ENCODE data around the gene PCDHGA5. TPM values are rescaled to one million over a fixed set of nuclear protein-coding genes. Genes with fewer than 3 reads are reported as not detected.
"Not testable (repeated sequence)": the region's sequence is repeated elsewhere in the genome, so short reads cannot be mapped to it uniquely, and the experiment has no call there.

PCDHGA5 gene
- total RNA-seq, 1 donor from 2014 or later = under 0.01 TPM

DNA sequence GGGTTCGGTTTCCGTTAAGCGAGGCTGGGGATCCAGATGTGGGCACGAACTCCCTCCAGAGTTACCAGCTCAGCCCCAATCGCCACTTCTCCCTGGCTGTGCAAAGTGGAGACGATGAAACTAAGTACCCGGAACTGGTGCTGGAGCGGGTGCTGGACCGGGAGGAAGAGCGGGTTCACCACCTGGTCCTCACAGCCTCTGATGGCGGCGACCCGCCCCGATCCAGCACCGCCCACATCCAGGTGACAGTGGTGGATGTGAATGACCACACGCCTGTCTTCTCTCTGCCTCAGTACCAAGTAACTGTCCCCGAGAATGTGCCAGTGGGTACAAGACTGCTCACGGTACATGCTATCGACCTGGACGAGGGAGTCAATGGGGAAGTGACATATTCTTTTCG lies 19.4 kb downstream of the PCDHGA5 start:
- no peaks in the 10 kb centered on the region for H3K27me3 ChIP-seq (ENCODE audit: control insufficient read depth, insufficient read depth, low read length)
- TF ChIP-seq, protein P1, sequence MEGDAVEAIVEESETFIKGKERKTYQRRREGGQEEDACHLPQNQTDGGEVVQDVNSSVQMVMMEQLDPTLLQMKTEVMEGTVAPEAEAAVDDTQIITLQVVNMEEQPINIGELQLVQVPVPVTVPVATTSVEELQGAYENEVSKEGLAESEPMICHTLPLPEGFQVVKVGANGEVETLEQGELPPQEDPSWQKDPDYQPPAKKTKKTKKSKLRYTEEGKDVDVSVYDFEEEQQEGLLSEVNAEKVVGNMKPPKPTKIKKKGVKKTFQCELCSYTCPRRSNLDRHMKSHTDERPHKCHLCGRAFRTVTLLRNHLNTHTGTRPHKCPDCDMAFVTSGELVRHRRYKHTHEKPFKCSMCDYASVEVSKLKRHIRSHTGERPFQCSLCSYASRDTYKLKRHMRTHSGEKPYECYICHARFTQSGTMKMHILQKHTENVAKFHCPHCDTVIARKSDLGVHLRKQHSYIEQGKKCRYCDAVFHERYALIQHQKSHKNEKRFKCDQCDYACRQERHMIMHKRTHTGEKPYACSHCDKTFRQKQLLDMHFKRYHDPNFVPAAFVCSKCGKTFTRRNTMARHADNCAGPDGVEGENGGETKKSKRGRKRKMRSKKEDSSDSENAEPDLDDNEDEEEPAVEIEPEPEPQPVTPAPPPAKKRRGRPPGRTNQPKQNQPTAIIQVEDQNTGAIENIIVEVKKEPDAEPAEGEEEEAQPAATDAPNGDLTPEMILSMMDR (IDR thresholded peaks at IDR 0.05; ENCODE audit: insufficient read depth, low read length, severe bottlenecking) = no peak
- no peak overlapping the region for H3K4me3 ChIP-seq (ENCODE audit: low read depth, low read length)
- no peaks in the 10 kb centered on the region for H3K36me3 ChIP-seq (ENCODE audit: control insufficient read depth, insufficient read depth, low read length)
- no peak for FAIRE-seq
- no peak for DNase-seq (ENCODE audit: low read depth)

DNA sequence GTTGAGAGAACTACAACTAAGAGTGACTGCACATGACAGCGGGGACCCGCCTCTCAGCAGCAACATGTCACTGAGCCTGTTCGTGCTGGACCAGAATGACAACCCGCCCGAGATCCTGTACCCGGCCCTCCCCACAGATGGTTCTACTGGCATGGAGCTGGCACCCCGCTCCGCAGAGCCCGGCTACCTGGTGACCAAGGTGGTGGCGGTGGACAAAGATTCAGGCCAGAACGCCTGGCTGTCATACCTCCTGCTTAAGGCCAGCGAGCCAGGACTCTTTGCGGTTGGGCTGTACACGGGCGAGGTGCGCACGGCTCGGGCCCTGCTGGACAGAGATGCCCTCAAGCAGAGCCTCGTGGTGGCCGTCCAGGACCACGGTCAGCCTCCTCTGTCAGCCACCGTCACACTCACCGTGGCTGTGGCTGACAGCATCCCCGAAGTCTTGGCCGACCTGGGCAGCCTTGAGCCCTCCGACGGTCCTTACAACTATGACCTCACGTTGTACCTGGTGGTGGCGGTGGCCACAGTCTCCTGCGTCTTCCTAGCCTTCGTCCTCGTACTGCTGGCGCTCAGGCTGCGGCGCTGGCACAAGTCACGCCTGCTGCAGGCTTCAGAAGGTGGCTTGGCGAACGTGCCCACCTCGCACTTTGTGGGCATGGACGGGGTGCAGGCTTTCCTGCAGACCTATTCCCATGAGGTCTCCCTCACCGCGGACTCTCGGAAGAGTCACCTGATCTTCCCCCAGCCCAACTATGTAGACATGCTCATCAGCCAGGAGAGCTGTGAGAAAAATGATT lies 20.7 kb downstream of the PCDHGA5 start:
- no peaks in the 10 kb centered on the region for H3K27me3 ChIP-seq (ENCODE audit: control insufficient read depth, insufficient read depth, low read length)
- no peaks in the 10 kb centered on the region for H3K36me3 ChIP-seq (ENCODE audit: control insufficient read depth, insufficient read depth, low read length)
- no peak for DNase-seq (ENCODE audit: low read depth)
- no peak for FAIRE-seq
- TF ChIP-seq, protein P1 (IDR thresholded peaks at IDR 0.05; ENCODE audit: insufficient read depth, low read length, severe bottlenecking) = no peak
- H3K4me3 ChIP-seq (ENCODE audit: low read depth, low read length) = no peak overlapping the region

DNA sequence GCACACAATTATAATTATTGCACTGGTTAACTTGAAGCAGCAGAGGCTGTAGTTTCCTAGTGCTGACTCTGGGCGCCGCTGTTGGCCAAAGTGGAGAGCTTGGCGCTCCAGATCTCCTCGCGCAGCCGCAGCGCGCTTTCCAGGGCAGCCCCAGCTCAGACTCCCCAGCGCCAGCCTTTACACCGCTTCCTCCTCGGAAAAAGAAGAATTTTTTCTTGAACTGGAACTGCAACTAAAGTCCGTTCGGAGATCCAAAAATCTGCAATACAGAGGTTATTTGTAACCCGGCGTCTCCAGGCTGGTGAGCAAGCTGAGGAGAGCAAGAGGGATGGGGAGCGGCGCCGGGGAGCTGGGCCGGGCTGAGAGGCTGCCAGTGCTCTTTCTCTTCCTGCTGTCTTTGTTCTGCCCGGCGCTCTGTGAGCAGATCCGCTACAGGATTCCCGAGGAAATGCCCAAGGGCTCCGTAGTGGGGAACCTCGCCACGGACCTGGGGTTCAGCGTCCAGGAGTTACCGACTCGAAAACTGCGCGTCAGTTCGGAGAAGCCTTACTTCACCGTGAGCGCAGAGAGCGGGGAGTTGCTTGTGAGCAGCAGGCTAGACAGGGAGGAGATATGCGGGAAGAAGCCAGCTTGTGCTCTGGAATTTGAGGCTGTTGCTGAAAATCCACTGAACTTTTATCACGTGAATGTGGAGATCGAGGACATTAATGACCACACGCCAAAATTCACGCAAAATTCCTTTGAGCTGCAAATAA lies 23.8 kb downstream of the PCDHGA5 start, which contains the start of gene PCDHGB4:
PCDHGB4 (plus strand) TSS at position 142 of the 755 bp plus-strand sequence; CDS start at position 329, 187 bp downstream.
- peak within 1 kb of the TSS; percentile 14 for H3K4me3 ChIP-seq (ENCODE audit: low read depth, low read length)

DNA sequence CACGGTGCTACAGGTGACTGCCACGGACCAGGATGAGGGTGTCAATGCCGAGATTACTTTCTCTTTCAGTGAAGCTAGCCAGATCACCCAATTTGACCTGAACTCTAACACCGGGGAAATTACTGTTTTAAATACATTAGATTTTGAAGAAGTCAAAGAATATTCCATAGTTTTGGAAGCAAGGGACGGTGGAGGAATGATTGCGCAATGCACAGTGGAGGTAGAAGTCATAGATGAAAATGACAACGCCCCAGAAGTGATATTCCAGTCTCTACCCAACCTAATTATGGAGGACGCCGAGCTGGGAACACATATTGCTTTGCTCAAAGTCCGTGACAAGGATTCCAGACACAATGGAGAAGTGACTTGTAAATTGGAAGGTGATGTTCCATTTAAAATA lies 24.7 kb downstream of the PCDHGA5 start:
- Histone ChIP-seq H3K4me3 (ENCODE audit: low read depth, low read length) (no peak overlapping the region), H3K36me3 (ENCODE audit: control insufficient read depth, insufficient read depth, low read length) (no peaks in the 10 kb centered on the region), H3K27me3 (ENCODE audit: control insufficient read depth, insufficient read depth, low read length) (no peaks in the 10 kb centered on the region)
- DNase-seq (ENCODE audit: low read depth) (no peak), FAIRE-seq (no peak)
- TF ChIP-seq, protein P1 (IDR thresholded peaks at IDR 0.05; ENCODE audit: insufficient read depth, low read length, severe bottlenecking) = no peak

More for the DNA sequence above, 23.8 kb downstream of the PCDHGA5 start, which contains the start of gene PCDHGB4:
- H3K27me3 ChIP-seq (ENCODE audit: control insufficient read depth, insufficient read depth, low read length); H3K36me3 ChIP-seq (ENCODE audit: control insufficient read depth, insufficient read depth, low read length): not testable (repeated sequence)
- TF ChIP-seq, protein P1 (IDR thresholded peaks at IDR 0.05; ENCODE audit: insufficient read depth, low read length, severe bottlenecking) = peak; percentile 59
- DNase-seq (ENCODE audit: low read depth) = peak; percentile 34
- peak; percentile 100 for FAIRE-seq

DNA sequence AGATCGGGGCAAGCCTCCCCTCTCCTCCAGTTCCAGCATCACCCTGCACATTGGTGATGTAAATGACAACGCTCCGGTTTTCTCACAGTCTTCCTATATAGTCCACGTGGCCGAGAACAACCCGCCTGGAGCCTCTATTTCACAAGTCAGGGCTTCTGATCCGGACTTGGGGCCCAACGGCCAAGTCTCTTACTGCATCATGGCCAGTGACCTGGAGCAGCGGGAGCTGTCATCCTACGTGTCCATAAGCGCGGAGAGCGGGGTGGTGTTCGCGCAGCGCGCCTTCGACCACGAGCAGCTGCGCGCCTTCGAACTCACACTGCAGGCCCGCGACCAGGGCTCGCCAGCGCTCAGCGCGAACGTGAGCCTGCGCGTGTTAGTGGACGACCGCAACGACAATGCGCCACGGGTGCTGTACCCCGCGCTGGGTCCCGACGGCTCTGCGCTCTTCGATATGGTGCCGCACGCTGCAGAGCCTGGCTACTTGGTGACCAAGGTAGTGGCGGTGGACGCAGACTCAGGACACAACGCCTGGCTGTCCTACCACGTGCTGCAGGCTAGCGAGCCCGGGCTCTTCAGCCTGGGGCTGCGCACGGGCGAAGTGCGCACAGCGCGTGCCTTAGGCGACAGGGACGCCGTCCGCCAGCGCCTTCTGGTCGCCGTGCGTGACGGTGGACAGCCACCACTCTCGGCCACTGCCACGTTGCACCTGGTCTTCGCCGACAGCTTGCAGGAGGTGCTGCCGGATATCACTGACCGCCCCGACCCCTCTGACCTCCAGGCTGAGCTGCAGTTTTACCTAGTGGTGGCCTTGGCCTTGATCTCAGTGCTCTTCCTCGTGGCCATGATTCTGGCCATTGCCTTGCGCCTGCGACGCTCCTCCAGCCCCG lies 25.4 kb downstream of the PCDHGA5 start:
- Histone ChIP-seq H3K36me3 (ENCODE audit: control insufficient read depth, insufficient read depth, low read length) (no peaks in the 10 kb centered on the region), H3K27me3 (ENCODE audit: control insufficient read depth, insufficient read depth, low read length) (no peaks in the 10 kb centered on the region), H3K4me3 (ENCODE audit: low read depth, low read length) (no peak overlapping the region)
- DNase-seq (ENCODE audit: low read depth) = no peak
- TF ChIP-seq, protein P1 (IDR thresholded peaks at IDR 0.05; ENCODE audit: insufficient read depth, low read length, severe bottlenecking) = no peak
- no peak for FAIRE-seq
